Measurements from ENCODE around the gene SP8.

DNA sequence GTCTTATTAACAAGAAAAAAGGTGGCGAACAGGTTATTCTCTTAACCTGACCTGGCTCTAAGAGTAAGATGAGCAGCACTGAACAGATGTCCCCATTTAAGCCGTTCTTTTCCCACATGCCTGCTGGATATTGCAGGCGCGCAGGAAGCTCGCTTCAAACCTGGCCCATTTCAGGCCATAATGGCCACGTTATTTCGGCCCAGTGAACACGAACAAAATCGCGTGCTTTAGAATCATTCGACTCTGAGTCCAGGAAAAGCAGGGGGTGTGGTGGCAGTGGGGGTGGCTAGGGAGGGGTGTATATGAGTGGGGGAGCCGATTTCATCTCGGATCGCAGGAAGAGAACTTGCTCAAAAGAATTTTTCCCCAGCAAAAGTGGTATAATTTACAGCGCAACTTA is 6.6 kb upstream of the SP8 start:
- TF ChIP-seq, protein P1, sequence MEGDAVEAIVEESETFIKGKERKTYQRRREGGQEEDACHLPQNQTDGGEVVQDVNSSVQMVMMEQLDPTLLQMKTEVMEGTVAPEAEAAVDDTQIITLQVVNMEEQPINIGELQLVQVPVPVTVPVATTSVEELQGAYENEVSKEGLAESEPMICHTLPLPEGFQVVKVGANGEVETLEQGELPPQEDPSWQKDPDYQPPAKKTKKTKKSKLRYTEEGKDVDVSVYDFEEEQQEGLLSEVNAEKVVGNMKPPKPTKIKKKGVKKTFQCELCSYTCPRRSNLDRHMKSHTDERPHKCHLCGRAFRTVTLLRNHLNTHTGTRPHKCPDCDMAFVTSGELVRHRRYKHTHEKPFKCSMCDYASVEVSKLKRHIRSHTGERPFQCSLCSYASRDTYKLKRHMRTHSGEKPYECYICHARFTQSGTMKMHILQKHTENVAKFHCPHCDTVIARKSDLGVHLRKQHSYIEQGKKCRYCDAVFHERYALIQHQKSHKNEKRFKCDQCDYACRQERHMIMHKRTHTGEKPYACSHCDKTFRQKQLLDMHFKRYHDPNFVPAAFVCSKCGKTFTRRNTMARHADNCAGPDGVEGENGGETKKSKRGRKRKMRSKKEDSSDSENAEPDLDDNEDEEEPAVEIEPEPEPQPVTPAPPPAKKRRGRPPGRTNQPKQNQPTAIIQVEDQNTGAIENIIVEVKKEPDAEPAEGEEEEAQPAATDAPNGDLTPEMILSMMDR (IDR thresholded peaks at IDR 0.05) = no peak
- no peak for TF ChIP-seq POLR2A (IDR thresholded peaks at IDR 0.05)

Data from testis (tissue), 2 donors.